ENCODE measurements around the gene NEUROG1.
A peak's percentile ranks its signal among the peaks of the same experiment; 100 is the strongest.
"Not testable (repeated sequence)": the region's sequence is repeated elsewhere in the genome, so short reads cannot be mapped to it uniquely, and the experiment has no call there.

NEUROG1 gene

DNA sequence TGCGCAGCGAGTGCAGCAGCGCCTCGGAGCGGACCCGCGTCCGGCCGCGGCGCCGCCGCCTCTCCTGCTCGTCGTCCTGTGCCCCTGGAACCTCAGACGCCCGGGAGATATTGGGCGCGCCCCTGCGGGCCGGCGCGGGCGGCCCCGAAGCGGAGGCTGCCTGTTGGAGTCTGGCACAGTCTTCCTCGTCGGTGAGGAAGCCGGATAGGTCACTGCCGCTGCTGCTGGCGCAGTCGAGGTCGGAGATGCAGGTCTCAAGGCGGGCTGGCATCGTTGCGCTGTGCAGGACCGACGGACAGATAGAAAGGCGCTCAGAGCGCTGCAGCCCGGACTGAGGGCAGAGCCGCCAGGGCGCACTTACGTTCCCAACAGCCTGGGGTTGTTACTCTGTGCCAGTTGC, 344 bp downstream of the NEUROG1 start:
- Histone ChIP-seq H3K27ac (ENCODE audit: poor library complexity, severe bottlenecking) (no peak overlapping the region), H3K27me3 (ENCODE audit: insufficient read depth, poor library complexity, severe bottlenecking) (peaks cover 48% of the 10 kb centered on the region)
- DNase-seq (ENCODE audit: low spot score), result no peak

DNA sequence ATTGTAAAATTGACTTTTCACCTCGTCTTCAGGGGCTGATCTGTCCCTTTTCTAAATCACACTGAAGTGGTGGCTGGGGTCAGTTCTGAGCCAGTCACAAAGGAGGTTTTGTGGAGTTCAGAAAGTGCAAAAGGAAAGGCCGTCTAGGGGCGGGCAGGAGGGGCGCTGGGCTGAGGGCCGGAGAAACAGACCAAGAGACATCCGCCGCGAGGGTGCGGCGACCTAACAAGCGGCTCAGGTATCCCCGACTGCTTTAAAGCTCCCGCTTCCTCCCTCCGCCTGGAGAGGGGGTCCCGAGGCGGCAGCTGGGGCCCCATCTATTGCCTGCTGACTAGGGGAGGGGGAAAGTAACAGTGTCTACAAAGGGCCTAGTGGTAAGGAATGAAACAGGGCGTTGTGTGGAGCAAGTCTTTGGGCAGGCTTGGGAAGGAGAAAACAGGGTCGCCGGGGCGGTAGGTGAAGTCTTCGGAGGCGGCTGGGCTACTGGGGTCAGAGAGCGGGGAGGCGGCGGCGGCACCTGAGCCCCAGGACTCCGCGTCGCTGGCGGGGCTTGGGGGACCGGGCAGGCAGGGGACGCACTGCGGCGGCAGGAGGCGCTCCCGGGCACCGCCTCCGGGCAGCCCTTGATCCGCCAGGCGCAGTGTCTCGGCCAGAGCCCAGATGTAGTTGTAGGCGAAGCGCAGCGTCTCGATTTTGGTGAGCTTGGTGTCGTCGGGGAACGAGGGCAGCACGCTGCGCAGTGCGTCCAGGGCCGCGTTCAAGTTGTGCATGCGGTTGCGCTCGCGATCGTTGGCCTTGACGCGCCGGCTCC, 950 bp downstream of the NEUROG1 start:
- no peak overlapping the region for H3K4me3 ChIP-seq (ENCODE audit: severe bottlenecking)
- TF ChIP-seq, protein P1, sequence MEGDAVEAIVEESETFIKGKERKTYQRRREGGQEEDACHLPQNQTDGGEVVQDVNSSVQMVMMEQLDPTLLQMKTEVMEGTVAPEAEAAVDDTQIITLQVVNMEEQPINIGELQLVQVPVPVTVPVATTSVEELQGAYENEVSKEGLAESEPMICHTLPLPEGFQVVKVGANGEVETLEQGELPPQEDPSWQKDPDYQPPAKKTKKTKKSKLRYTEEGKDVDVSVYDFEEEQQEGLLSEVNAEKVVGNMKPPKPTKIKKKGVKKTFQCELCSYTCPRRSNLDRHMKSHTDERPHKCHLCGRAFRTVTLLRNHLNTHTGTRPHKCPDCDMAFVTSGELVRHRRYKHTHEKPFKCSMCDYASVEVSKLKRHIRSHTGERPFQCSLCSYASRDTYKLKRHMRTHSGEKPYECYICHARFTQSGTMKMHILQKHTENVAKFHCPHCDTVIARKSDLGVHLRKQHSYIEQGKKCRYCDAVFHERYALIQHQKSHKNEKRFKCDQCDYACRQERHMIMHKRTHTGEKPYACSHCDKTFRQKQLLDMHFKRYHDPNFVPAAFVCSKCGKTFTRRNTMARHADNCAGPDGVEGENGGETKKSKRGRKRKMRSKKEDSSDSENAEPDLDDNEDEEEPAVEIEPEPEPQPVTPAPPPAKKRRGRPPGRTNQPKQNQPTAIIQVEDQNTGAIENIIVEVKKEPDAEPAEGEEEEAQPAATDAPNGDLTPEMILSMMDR (IDR thresholded peaks at IDR 0.05; ENCODE audit: poor library complexity, severe bottlenecking), result no peak
- no peaks in the 10 kb centered on the region for H3K4me1 ChIP-seq (ENCODE audit: insufficient read depth, poor library complexity, severe bottlenecking)
- ATAC-seq (ENCODE audit: low read depth) (no peak), DNase-seq (ENCODE audit: low spot score) (peak; percentile 60)
- no peaks in the 10 kb centered on the region for H3K9me3 ChIP-seq (ENCODE audit: severe bottlenecking)
- H3K36me3 ChIP-seq (ENCODE audit: low read depth), result no peaks in the 10 kb centered on the region
- H3K27ac ChIP-seq (ENCODE audit: poor library complexity, severe bottlenecking), result no peak overlapping the region
- peaks cover 48% of the 10 kb centered on the region for H3K27me3 ChIP-seq (ENCODE audit: insufficient read depth, poor library complexity, severe bottlenecking)

More for the DNA sequence above, 344 bp downstream of the NEUROG1 start:
- TF ChIP-seq, protein P1 (IDR thresholded peaks at IDR 0.05; ENCODE audit: poor library complexity, severe bottlenecking), result no peak
- peak; percentile 31; the same call in 2 of the 3 replicates for ATAC-seq (ENCODE audit: low read depth)
- no peaks in the 10 kb centered on the region for H3K9me3 ChIP-seq (ENCODE audit: severe bottlenecking)
- peak overlapping the region; percentile 11 for H3K4me3 ChIP-seq (ENCODE audit: severe bottlenecking)
- H3K4me1 ChIP-seq (ENCODE audit: insufficient read depth, poor library complexity, severe bottlenecking), result no peaks in the 10 kb centered on the region
- no peaks in the 10 kb centered on the region for H3K36me3 ChIP-seq (ENCODE audit: low read depth)

DNA sequence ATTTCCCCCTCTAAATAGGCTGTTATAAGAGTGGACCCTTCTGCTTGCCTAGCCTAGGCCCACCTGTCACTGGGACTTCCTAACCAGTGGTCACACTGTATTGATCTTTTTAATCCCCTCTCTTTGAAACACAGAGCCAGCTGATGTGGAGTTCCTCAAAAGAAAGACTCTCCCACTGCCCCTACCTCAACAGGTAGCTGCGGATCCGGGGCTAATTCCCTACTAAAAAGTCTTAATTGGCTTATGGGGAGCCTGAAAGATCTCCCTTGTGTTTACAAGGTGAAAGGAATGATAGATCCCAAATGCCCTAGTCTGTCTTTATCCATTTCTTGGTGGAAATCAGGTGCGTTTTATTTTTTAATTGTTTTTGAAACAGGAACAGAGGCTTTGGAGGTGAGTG, 2.0 kb downstream of the NEUROG1 start:
- TF ChIP-seq, protein P1 (IDR thresholded peaks at IDR 0.05; ENCODE audit: poor library complexity, severe bottlenecking), result no peak
- ATAC-seq (ENCODE audit: low read depth) (no peak), DNase-seq (ENCODE audit: low spot score) (no peak)
- Histone ChIP-seq H3K4me3 (ENCODE audit: severe bottlenecking) (no peak overlapping the region), H3K36me3 (ENCODE audit: low read depth) (no peaks in the 10 kb centered on the region), H3K27me3 (ENCODE audit: insufficient read depth, poor library complexity, severe bottlenecking) (peaks cover 48% of the 10 kb centered on the region), H3K9me3 (ENCODE audit: severe bottlenecking) (no peaks in the 10 kb centered on the region), H3K27ac (ENCODE audit: poor library complexity, severe bottlenecking) (no peak overlapping the region), H3K4me1 (ENCODE audit: insufficient read depth, poor library complexity, severe bottlenecking) (no peaks in the 10 kb centered on the region)

DNA sequence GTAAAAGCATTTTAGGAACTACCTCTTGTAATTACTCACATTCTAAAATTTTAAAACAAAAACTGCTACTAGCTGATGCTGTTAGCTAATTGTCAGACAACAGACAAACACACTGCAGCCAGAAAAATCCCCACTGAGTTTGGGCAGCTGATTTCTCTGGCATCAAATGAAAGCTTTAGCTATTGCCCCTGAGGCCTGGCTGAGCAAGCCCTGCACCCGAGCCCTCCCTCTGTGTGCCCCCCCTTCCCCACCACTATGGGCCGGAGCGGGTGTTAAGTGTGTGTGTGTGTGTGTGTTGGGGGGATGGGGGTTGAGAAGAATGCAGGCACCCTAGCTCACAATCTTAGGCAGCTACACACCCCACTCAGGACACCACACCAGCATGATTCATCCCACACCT, 2.4 kb downstream of the NEUROG1 start:
- Histone ChIP-seq H3K4me1 (ENCODE audit: insufficient read depth, poor library complexity, severe bottlenecking) (no peaks in the 10 kb centered on the region), H3K27me3 (ENCODE audit: insufficient read depth, poor library complexity, severe bottlenecking) (peaks cover 48% of the 10 kb centered on the region), H3K27ac (ENCODE audit: poor library complexity, severe bottlenecking) (no peak overlapping the region), H3K4me3 (ENCODE audit: severe bottlenecking) (no peak overlapping the region), H3K36me3 (ENCODE audit: low read depth) (no peaks in the 10 kb centered on the region), H3K9me3 (ENCODE audit: severe bottlenecking) (no peaks in the 10 kb centered on the region)
- ATAC-seq (ENCODE audit: low read depth) (no peak), DNase-seq (ENCODE audit: low spot score) (peak; percentile 39)
- TF ChIP-seq, protein P1 (IDR thresholded peaks at IDR 0.05; ENCODE audit: poor library complexity, severe bottlenecking), result no peak

DNA sequence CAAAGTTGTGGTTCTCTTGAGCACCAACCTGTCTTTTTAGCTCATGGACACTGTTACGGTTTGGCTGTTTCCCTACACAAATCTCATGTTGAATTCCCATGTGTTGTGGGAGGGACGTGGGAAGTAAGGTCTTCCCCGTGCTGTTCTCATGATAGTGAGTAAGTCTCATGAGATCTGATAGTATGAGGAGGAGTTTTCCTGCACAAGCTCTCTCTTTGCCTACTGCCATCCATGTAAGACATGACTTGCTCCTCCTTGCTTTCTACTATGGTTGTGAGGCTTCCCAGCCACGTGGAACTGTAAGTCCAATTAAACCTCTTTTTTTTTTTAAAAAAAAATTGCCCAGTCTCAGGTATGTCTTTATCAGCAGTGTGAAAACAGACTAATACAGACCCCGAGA, 6.2 kb downstream of the NEUROG1 start:
- H3K36me3 ChIP-seq (ENCODE audit: low read depth); H3K4me3 ChIP-seq (ENCODE audit: severe bottlenecking); H3K4me1 ChIP-seq (ENCODE audit: insufficient read depth, poor library complexity, severe bottlenecking); H3K9me3 ChIP-seq (ENCODE audit: severe bottlenecking); DNase-seq (ENCODE audit: low spot score); H3K27ac ChIP-seq (ENCODE audit: poor library complexity, severe bottlenecking); ATAC-seq (ENCODE audit: low read depth): not testable (repeated sequence)
- H3K27me3 ChIP-seq (ENCODE audit: insufficient read depth, poor library complexity, severe bottlenecking), result peaks cover 14% of the 10 kb centered on the region

Data from RWPE2 (cell line).